ENCODE results near the gene ULK1. TPM values are rescaled to one million over a fixed set of nuclear protein-coding genes. Genes with fewer than 3 reads are reported as not detected.
A peak's percentile ranks its signal among the peaks of the same experiment; 100 is the strongest.
"Not testable (repeated sequence)": the region's sequence is repeated elsewhere in the genome, so short reads cannot be mapped to it uniquely, and the experiment has no call there.

The ULK1 gene
- total RNA-seq, 1 donor from 2014 or later: 33.1 TPM

GRCh38 chr12:131946757-131947156 is 52.3 kb downstream of the ULK1 start:
- Histone ChIP-seq H3K9me3 (no peaks in the 10 kb centered on the region), H3K36me3 (peaks cover 0 to 18% of the 10 kb centered on the region in 2 donors), H3K4me3 (no peak overlapping the region), H3K27me3 (no peaks in the 10 kb centered on the region), H3K27ac (no peak overlapping the region), H3K4me1 (peaks cover 27% of the 10 kb centered on the region)
- TF ChIP-seq POLR2AphosphoS5 (IDR thresholded peaks at IDR 0.05; ENCODE audit: insufficient read depth in 1 of 2, low read depth in 1 of 2) (no peak), POLR2A (IDR thresholded peaks at IDR 0.05) (no peak)
- intact Hi-C loops (cut with DNase I): no loop called here
- no peak for DNase-seq (ENCODE audit: extremely low spot score in 2 of 2)

GRCh38 chr12:131947482-131948027 is 53.1 kb downstream of the ULK1 start:
- intact Hi-C loops (cut with DNase I): no loop called here
- peaks cover 0 to 14% of the 10 kb centered on the region in 2 donors for H3K36me3 ChIP-seq
- H3K4me3 ChIP-seq: no peak overlapping the region
- H3K9me3 ChIP-seq: no peaks in the 10 kb centered on the region
- no peaks in the 10 kb centered on the region for H3K27me3 ChIP-seq
- DNase-seq (ENCODE audit: extremely low spot score in 2 of 2): no peak
- TF ChIP-seq POLR2A (IDR thresholded peaks at IDR 0.05) (no peak), CTCF (IDR thresholded peaks at IDR 0.05) (no peak), POLR2AphosphoS5 (IDR thresholded peaks at IDR 0.05; ENCODE audit: insufficient read depth in 1 of 2, low read depth in 1 of 2) (no peak)
- no peak overlapping the region for H3K27ac ChIP-seq
- H3K4me1 ChIP-seq: peaks cover 35% of the 10 kb centered on the region

GRCh38 chr12:131948166-131948712 is 53.8 kb downstream of the ULK1 start:
- TF ChIP-seq POLR2A (IDR thresholded peaks at IDR 0.05) (no peak), POLR2AphosphoS5 (IDR thresholded peaks at IDR 0.05; ENCODE audit: insufficient read depth in 1 of 2, low read depth in 1 of 2) (no peak), CTCF (IDR thresholded peaks at IDR 0.05) (no peak)
- intact Hi-C loops (cut with DNase I): no loop called here
- no peak for DNase-seq (ENCODE audit: extremely low spot score in 2 of 2)
- peaks cover 42% of the 10 kb centered on the region for H3K4me1 ChIP-seq
- no peaks in the 10 kb centered on the region for H3K9me3 ChIP-seq
- H3K27me3 ChIP-seq: no peaks in the 10 kb centered on the region
- peaks cover 0 to 14% of the 10 kb centered on the region in 2 donors for H3K36me3 ChIP-seq
- H3K4me3 ChIP-seq: no peak overlapping the region
- H3K27ac ChIP-seq: peak overlapping the region; percentile 75

GRCh38 chr12:131948713-131949430 is 54.5 kb downstream of the ULK1 start:
- intact Hi-C loops (cut with DNase I); H3K36me3 ChIP-seq; DNase-seq (ENCODE audit: extremely low spot score in 2 of 2); H3K27me3 ChIP-seq; H3K9me3 ChIP-seq: not testable (repeated sequence)
- Histone ChIP-seq H3K27ac (peak overlapping the region; percentile 75), H3K4me3 (peak overlapping the region; percentile 97 to 99), H3K4me1 (peaks cover 42% of the 10 kb centered on the region)

GRCh38 chr12:131949431-131950181 is 55.2 kb downstream of the ULK1 start, which contains the start of gene EP400:
Gene EP400 (plus strand): TSS chr12:131949942. CDS start chr12:131960620, 10,678 bp downstream.
- intact Hi-C loops (cut with DNase I): no loop called here
- TF ChIP-seq CTCF (IDR thresholded peaks at IDR 0.05) (peak in 2 of 3 experiments; percentile 27 to 63), POLR2AphosphoS5 (IDR thresholded peaks at IDR 0.05; ENCODE audit: insufficient read depth in 1 of 2, low read depth in 1 of 2) (peak in 1 of 2 donors; percentile 46), POLR2A (IDR thresholded peaks at IDR 0.05) (peak in 1 of 2 donors; percentile 27)
- Histone ChIP-seq H3K4me1 (peaks cover 42% of the 10 kb centered on the region), H3K9me3 (no peaks in the 10 kb centered on the region), H3K36me3 (peaks cover 0 to 2% of the 10 kb centered on the region in 2 donors), H3K4me3 (peak within 1 kb of the TSS; percentile 97 to 99), H3K27me3 (no peaks in the 10 kb centered on the region), H3K27ac (peak within 1 kb of the TSS; percentile 75)
- DNase-seq (ENCODE audit: extremely low spot score in 2 of 2): peak in 1 of 2 donors; percentile 93
